Spleen (tissue), 11 donors: ENCODE data around the gene KIDINS220. TPM values are rescaled to one million over a fixed set of nuclear protein-coding genes. Genes with fewer than 3 reads are reported as not detected.

Experiments
- DNase-seq: peaks from one replicate; pipeline ENCODE4 v3.0.0-alpha.2; 2020
- H3K27ac ChIP-seq, 8 donors: fragments of 200-600 bp; sonication (generic) in 7 of 8; 1 replicate in 4 of 8; 2 replicates in 4 of 8; pipeline versions ENCODE4 v1.5.0 to v1.8.0; 2016 to 2021; ENCODE audit warnings: inconsistent platforms in 4 of 8, mild to moderate bottlenecking in 4 of 8, moderate library complexity in 1 of 8
- H3K27me3 ChIP-seq, 7 donors: fragments of 200-600 bp; sonication (generic) in 6 of 7; replicated peaks in 1 of 7; 1 replicate in 4 of 7; 2 replicates in 3 of 7; pipeline versions ENCODE4 v1.5.0 to v1.8.0; 2016 to 2021; ENCODE audit warnings: inconsistent platforms in 3 of 7, mild to moderate bottlenecking in 1 of 7
- H3K36me3 ChIP-seq, 6 donors: fragments of 200-600 bp; sonication (generic) in 5 of 6; 1 replicate in 4 of 6; 2 replicates in 2 of 6; pipeline versions ENCODE4 v1.5.0 to v1.8.0; 2016 to 2021; ENCODE audit warnings: inconsistent platforms in 2 of 6
- H3K4me1 ChIP-seq, 6 donors: fragments of 200-600 bp; sonication (generic) in 5 of 6; 1 replicate in 3 of 6; 2 replicates in 3 of 6; pipeline versions ENCODE4 v1.5.0 to v1.8.0; 2016 to 2021; ENCODE audit warnings: inconsistent platforms in 3 of 6
- H3K4me3 ChIP-seq, 8 donors: fragments of 200-600 bp; sonication (generic) in 7 of 8; 1 replicate in 4 of 8; 2 replicates in 4 of 8; pipeline versions ENCODE4 v1.5.0 to v1.8.0; 2016 to 2021; ENCODE audit warnings: inconsistent platforms in 4 of 8, mild to moderate bottlenecking in 4 of 8, moderate library complexity in 2 of 8
- H3K9me3 ChIP-seq, 8 donors: fragments of 200-600 bp; sonication (generic) in 7 of 8; 1 replicate in 4 of 8; 2 replicates in 4 of 8; pipeline versions ENCODE4 v1.5.0 to v1.8.0; 2016 to 2021; ENCODE audit warnings: inconsistent platforms in 4 of 8
- CTCF ChIP-seq, 11 experiments: fragments of 200-600 bp in 7 of 11; fragments of 450-650 bp in 4 of 11; sonication (generic) in 4 of 11; IDR thresholded peaks in 8 of 11; conservative IDR thresholded peaks in 3 of 11; 1 replicate in 7 of 11; 2 replicates in 4 of 11; pipeline versions ENCODE4 v1.4.0 to v1.8.0; 2016 to 2021; ENCODE audit warnings: antibody characterized with exemption in 11 of 11, inconsistent platforms in 4 of 11, mild to moderate bottlenecking in 1 of 11
- POLR2A ChIP-seq, 3 donors: fragments of 450-650 bp; IDR thresholded peaks; one replicate each; pipeline ENCODE4 v1.5.1; 2017; ENCODE audit warnings: antibody characterized with exemption in 3 of 3, mild to moderate bottlenecking in 1 of 3
- POLR2AphosphoS5 ChIP-seq, 3 donors: sonication (generic); formaldehyde crosslinking; IDR thresholded peaks; one replicate each; pipeline ENCODE4 v1.5.1; 2017; ENCODE audit warnings: antibody characterized with exemption in 3 of 3
- WGBS, 5 donors: extraction: QIAGEN DNeasy Blood & Tissue Kit in 3 of 5; methylation state at CpG; one replicate each; pipeline versions ENCODE4 v1.1.5 to v1.1.7; 2013 to 2018; 5-methylcytosine and 5-hydroxymethylcytosine counted together
- intact Hi-C: fragments of 100-400 bp; cut with DNase I; formaldehyde crosslinking; loops from one replicate; pipeline ENCODE4 v1.15.0; 2023; ENCODE audit warnings: low total_unique reads
- polyA plus RNA-seq, 3 donors: library from polyadenylated mRNA; stranded (reverse); fragments of 200-250 nt; gene quantifications; one replicate each; pipeline ENCODE4 v1.2.1, GENCODE V29; 2013
- total RNA-seq, 7 donors: library from RNA; depleted of rRNA in 3 of 7; stranded (reverse); fragments of >200 nt in 3 of 7; fragmentation: NEBNext Ultra II Directional in 4 of 7; extraction: Animal tissue kit (Norgen Biotek cat#: 25700) in 4 of 7; gene quantifications; one replicate each; pipeline versions ENCODE4 v1.1.0 to v1.2.1, GENCODE V29; 2016 to 2021
- donor health status: healthy with polysubstance abuse.
- donor health status: DM: no; HTN: no; CAD: no; lungs with moderate emphysema.
- donor health status: DM: no; HTN: no; CAD: no.
- donor health status: Bipolar disorder and iron deficiency.
- donor health status: healthy.
- donor health status: DM: no; HTN: no; CAD: no.
- donor health status: DM: yes; HTN: yes; CAD: no.

KIDINS220 gene
- total and polyA plus RNA-seq, 10 donors, result 6.0 to 84.1 (median 59.0) TPM

GRCh38 chr2:8885449-8886201 lies 48.2 kb upstream of the KIDINS220 start:
- H3K4me3 ChIP-seq, result no peak overlapping the region
- no peaks in the 10 kb centered on the region for H3K27me3 ChIP-seq
- H3K4me1 ChIP-seq, result no peaks in the 10 kb centered on the region
- TF ChIP-seq CTCF (IDR thresholded peaks at IDR 0.05 in 8 of 11, conservative IDR thresholded peaks at IDR 0.05 in 3 of 11), result no peak
- no peak for TF ChIP-seq POLR2AphosphoS5 (IDR thresholded peaks at IDR 0.05)
- DNase-seq, result no peak
- intact Hi-C loops, result no loop called here
- H3K27ac ChIP-seq, result no peak overlapping the region
- peaks cover 0 to 10% (median 0%) of the 10 kb centered on the region in 6 donors for H3K36me3 ChIP-seq
- 91 to 97% (median 95%) methylated on average over 7 of the region's 7 CpGs for WGBS, 5 donors
- no peaks in the 10 kb centered on the region for H3K9me3 ChIP-seq

GRCh38 chr2:8884812-8885211 lies 47.4 kb upstream of the KIDINS220 start:
- peaks cover 0 to 18% (median 0%) of the 10 kb centered on the region in 6 donors for H3K36me3 ChIP-seq
- no peaks in the 10 kb centered on the region for H3K4me1 ChIP-seq
- H3K9me3 ChIP-seq, result no peaks in the 10 kb centered on the region
- H3K27ac ChIP-seq, result no peak overlapping the region
- TF ChIP-seq POLR2A (IDR thresholded peaks at IDR 0.05) (no peak), CTCF (IDR thresholded peaks at IDR 0.05 in 8 of 11, conservative IDR thresholded peaks at IDR 0.05 in 3 of 11) (no peak), POLR2AphosphoS5 (IDR thresholded peaks at IDR 0.05) (no peak)
- DNase-seq, result no peak
- 92 to 97% (median 92%) methylated on average over 4 of the region's 4 CpGs for WGBS, 5 donors
- intact Hi-C loops, result no loop called here
- no peaks in the 10 kb centered on the region for H3K27me3 ChIP-seq
- H3K4me3 ChIP-seq, result no peak overlapping the region

- Histone ChIP-seq H3K36me3 (peaks cover 0 to 30% (median 0%) of the 10 kb centered on the region in 6 donors), H3K9me3 (no peaks in the 10 kb centered on the region), H3K27me3 (no peaks in the 10 kb centered on the region), H3K4me1 (no peaks in the 10 kb centered on the region), H3K4me3 (no peak overlapping the region), H3K27ac (no peak overlapping the region)
- TF ChIP-seq POLR2A (IDR thresholded peaks at IDR 0.05) (no peak), CTCF (IDR thresholded peaks at IDR 0.05 in 8 of 11, conservative IDR thresholded peaks at IDR 0.05 in 3 of 11) (no peak), POLR2AphosphoS5 (IDR thresholded peaks at IDR 0.05) (no peak)
- 83 to 94% (median 89%) methylated on average over 5 of the region's 5 CpGs for WGBS, 5 donors
- DNase-seq, result no peak
- intact Hi-C loops, result no loop called here
Measured at GRCh38 chr2:8882094-8882493, 44.7 kb upstream of the KIDINS220 start.

- H3K27me3 ChIP-seq, result no peaks in the 10 kb centered on the region
- intact Hi-C loops, result no loop called here
- no peak overlapping the region for H3K27ac ChIP-seq
- TF ChIP-seq POLR2AphosphoS5 (IDR thresholded peaks at IDR 0.05) (no peak), POLR2A (IDR thresholded peaks at IDR 0.05) (no peak), CTCF (IDR thresholded peaks at IDR 0.05 in 8 of 11, conservative IDR thresholded peaks at IDR 0.05 in 3 of 11) (no peak)
- H3K9me3 ChIP-seq, result no peaks in the 10 kb centered on the region
- no peaks in the 10 kb centered on the region for H3K4me1 ChIP-seq
- no peak overlapping the region for H3K4me3 ChIP-seq
- H3K36me3 ChIP-seq, result peaks cover 0 to 47% (median 0%) of the 10 kb centered on the region in 6 donors
- 90 to 99% (median 94%) methylated on average over 4 of the region's 4 CpGs for WGBS, 5 donors
- DNase-seq, result no peak
Measured at GRCh38 chr2:8877894-8878293, 40.5 kb upstream of the KIDINS220 start.
